Colonic mucosa (tissue), 4 donors: ENCODE measurements around the gene TMEM39A. TPM values are rescaled to one million over a fixed set of nuclear protein-coding genes. Genes with fewer than 3 reads are reported as not detected.

ENCODE experiments used
- DNase-seq: peaks from one replicate; pipeline ENCODE4 v3.0.0-alpha.2; 2020
- H3K27ac ChIP-seq: fragments of 200-600 bp; one replicate; pipeline ENCODE4 v1.8.0; 2021
- H3K27me3 ChIP-seq: fragments of 200-600 bp; one replicate; pipeline ENCODE4 v1.8.0; 2021
- H3K36me3 ChIP-seq: fragments of 200-600 bp; one replicate; pipeline ENCODE4 v1.8.0; 2021
- H3K4me1 ChIP-seq: fragments of 200-600 bp; one replicate; pipeline ENCODE4 v1.8.0; 2021; ENCODE audit warnings: mild to moderate bottlenecking
- H3K4me3 ChIP-seq: fragments of 200-600 bp; one replicate; pipeline ENCODE4 v1.8.0; 2021
- H3K9ac ChIP-seq, 2 donors: one replicate each; pipeline ENCODE4 v1.7.0; 2013; ENCODE audit warnings: control low read depth in 2 of 2, low read depth in 2 of 2, low read length in 2 of 2
- H3K9me3 ChIP-seq: fragments of 200-600 bp; one replicate; pipeline ENCODE4 v1.8.0; 2021
- CTCF ChIP-seq: fragments of 200-600 bp; IDR thresholded peaks from one replicate; pipeline ENCODE4 v1.8.0; 2022; ENCODE audit warnings: antibody characterized with exemption, mild to moderate bottlenecking
- intact Hi-C: fragments of 100-400 bp; cut with DNase I; formaldehyde crosslinking; loops from one replicate; pipeline ENCODE4 v1.14.1; 2022
- total RNA-seq, 2 donors: library from RNA; stranded (reverse); fragmentation: NEBNext Ultra II Directional in 1 of 2; extraction: Animal tissue kit (Norgen Biotek cat#: 25700) in 1 of 2; gene quantifications; one replicate each; pipeline ENCODE4 v1.2.1, GENCODE V29; 2021
- donor health status: healthy.
- donor health status: DM: no; HTN: no; CAD: no.
- donor health status: DM: no; HTN: no; CAD: no.

The TMEM39A gene
- total RNA-seq, 2 donors from 2014 or later: 37.4 to 48.8 TPM

DNA sequence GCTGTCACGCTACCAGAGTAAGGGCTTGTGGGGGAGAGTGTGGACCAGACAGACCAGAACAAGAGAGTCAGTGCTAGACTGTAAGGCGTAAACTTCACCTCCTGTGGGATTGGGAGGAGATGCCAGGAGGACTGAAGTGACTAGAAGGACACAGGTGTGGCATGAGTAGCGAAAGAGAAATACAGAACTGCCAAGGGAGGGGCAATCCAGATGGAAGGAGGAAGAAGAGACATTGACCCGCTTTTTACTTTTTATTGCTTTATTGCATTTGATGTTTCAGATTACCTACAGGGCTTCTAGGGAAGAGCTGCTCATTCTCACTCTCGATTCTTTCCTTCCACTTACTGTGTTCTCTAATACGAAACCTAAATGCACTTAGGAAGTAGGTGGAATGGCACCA is 7.5 kb upstream of the TMEM39A start:
- H3K4me3 ChIP-seq: no peak overlapping the region
- peaks cover 6% of the 10 kb centered on the region for H3K4me1 ChIP-seq
- H3K27me3 ChIP-seq: no peaks in the 10 kb centered on the region
- H3K36me3 ChIP-seq: no peaks in the 10 kb centered on the region
- TF ChIP-seq CTCF: no peak
- intact Hi-C loops: no loop called here
- no peaks in the 10 kb centered on the region for H3K9me3 ChIP-seq
- peak overlapping the region in 1 of 2 donors; percentile 0 for H3K9ac ChIP-seq
- peak overlapping the region; percentile 24 for H3K27ac ChIP-seq
- DNase-seq: peak; percentile 65

DNA sequence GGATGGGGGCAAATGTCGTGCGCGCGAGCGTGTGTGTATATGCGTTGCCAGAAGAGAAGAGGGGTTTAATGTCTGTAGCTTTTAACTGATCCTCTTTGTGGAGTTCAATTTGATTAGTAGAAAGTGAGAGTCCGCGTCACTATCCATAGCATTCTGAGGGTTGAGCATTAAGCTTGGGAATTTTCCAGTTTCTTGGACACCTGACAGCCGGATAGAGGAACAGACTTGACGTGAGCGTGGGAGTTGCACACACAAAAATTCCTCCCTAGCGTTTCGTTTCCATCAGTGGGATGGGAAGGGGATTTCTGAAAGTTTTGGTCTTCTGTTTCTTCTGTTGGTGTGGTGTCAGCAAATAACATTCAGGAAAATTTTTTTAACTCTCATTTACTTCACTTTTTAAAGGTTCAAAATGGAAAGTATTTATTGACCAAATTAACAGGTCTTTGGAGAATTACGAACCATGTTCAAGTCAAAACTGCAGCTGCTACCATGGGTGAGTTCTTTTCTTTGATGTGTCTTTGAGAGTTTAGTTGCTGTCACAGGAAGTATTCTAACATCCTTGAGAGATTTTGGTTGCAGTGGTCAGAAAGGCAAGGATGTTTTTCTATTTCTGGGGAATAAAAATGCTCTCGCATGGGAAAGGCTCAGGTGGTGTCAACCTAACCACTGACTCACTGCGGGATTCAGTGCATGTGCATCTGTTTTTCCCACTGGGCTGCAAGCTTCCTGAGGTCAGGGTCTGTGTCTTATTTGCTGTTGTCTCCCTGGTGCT is 6.2 kb upstream of the TMEM39A start:
- Histone ChIP-seq H3K27me3 (no peaks in the 10 kb centered on the region), H3K36me3 (no peaks in the 10 kb centered on the region), H3K27ac (no peak overlapping the region), H3K4me1 (peaks cover 6% of the 10 kb centered on the region), H3K9me3 (no peaks in the 10 kb centered on the region), H3K9ac (peak overlapping the region; percentile 83 to 91), H3K4me3 (peak overlapping the region; percentile 93)
- DNase-seq: no peak
- intact Hi-C loops: loop anchor here (10.0 kb wide), 1 partner anchor 205 kb away; the partner anchor contains the start of gene COX17
- no peak for TF ChIP-seq CTCF

DNA sequence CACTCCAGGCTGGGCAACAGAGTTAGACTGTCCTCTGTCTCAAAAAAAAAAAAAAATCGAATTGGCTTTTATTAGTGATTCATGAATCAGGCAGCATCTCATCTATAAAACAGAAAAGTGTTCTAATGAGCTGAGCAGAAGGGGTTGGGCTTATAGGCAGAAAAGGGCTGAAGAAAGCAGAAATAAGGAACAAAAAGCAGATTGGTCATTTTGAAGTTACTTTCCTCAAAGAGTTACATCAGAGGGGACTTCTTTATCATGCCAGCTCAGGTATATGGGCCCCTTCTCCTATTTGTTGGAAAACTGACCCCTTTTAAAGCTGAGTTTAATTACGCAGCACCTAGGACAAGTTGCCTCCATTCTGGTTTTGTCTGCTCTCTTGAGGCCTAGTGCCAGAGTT is 4.6 kb upstream of the TMEM39A start:
- H3K27ac ChIP-seq: no peak overlapping the region
- no peak for DNase-seq
- no peaks in the 10 kb centered on the region for H3K27me3 ChIP-seq
- intact Hi-C loops: loop anchor here (10.0 kb wide), 1 partner anchor 207 kb away; the partner anchor contains the start of gene COX17
- no peak for TF ChIP-seq CTCF
- no peaks in the 10 kb centered on the region for H3K9me3 ChIP-seq
- no peak overlapping the region for H3K9ac ChIP-seq
- peaks cover 6% of the 10 kb centered on the region for H3K4me1 ChIP-seq
- H3K36me3 ChIP-seq: no peaks in the 10 kb centered on the region
- H3K4me3 ChIP-seq: no peak overlapping the region

- Histone ChIP-seq H3K9ac (no peak overlapping the region), H3K4me1 (no peaks in the 10 kb centered on the region), H3K9me3 (no peaks in the 10 kb centered on the region), H3K36me3 (peaks cover 13% of the 10 kb centered on the region), H3K4me3 (no peak overlapping the region), H3K27ac (no peak overlapping the region), H3K27me3 (no peaks in the 10 kb centered on the region)
- no peak for DNase-seq
- TF ChIP-seq CTCF: no peak
- intact Hi-C loops: no loop called here
Measured at GRCh38 chr3:119457246-119457645, 6.2 kb downstream of the TMEM39A start.

DNA sequence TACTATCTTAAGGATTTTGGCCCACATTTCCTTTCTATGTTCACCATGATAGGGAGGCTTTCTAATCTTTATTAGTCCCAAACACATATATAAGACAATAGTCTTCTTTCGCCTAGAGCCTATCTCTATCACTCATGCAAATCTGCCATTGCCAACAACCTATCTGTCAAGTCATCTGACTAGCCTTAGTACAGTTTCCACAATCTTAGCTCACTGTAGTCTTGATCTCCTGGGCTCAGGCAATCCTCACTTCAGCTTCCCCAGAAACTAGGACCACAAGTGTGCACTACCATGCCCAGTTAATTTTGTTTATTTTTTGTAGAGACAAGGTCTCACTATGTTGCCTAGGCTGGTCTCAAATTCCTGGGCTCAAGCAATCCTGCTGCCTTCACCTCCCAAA is 6.9 kb downstream of the TMEM39A start:
- H3K36me3 ChIP-seq: peaks cover 13% of the 10 kb centered on the region
- intact Hi-C loops: no loop called here
- no peaks in the 10 kb centered on the region for H3K4me1 ChIP-seq
- no peak overlapping the region for H3K9ac ChIP-seq
- H3K4me3 ChIP-seq: no peak overlapping the region
- no peaks in the 10 kb centered on the region for H3K9me3 ChIP-seq
- no peaks in the 10 kb centered on the region for H3K27me3 ChIP-seq
- no peak overlapping the region for H3K27ac ChIP-seq
- no peak for DNase-seq
- no peak for TF ChIP-seq CTCF
